Ovary (tissue), 9 donors: Measurements from ENCODE around the gene PANK4. TPM values are rescaled to one million over a fixed set of nuclear protein-coding genes. Genes with fewer than 3 reads are reported as not detected.

ENCODE experiments used
- DNase-seq, 5 donors: peaks; one replicate each; pipeline ENCODE4 v3.0.0-alpha.2; 2019 to 2020
- H3K27ac ChIP-seq, 2 donors: fragments of 200-600 bp; one replicate each; pipeline versions ENCODE4 v1.5.1 to v1.8.0; 2019 to 2022
- H3K27me3 ChIP-seq: fragments of 200-600 bp; one replicate; pipeline ENCODE4 v1.8.0; 2022
- H3K36me3 ChIP-seq: fragments of 200-600 bp; sonication (generic); one replicate; pipeline ENCODE4 v1.5.1; 2019
- H3K4me1 ChIP-seq: one replicate; pipeline ENCODE4 v1.8.1; 2013; ENCODE audit warnings: mild to moderate bottlenecking, moderate library complexity; ENCODE audit not compliant: insufficient read depth
- H3K4me3 ChIP-seq: fragments of 200-600 bp; sonication (generic); one replicate; pipeline ENCODE4 v1.5.1; 2017
- H3K9me3 ChIP-seq, 2 donors: fragments of 200-600 bp in 1 of 2; sonication (generic) in 1 of 2; one replicate each; pipeline versions ENCODE4 v1.5.1 to v1.8.1; 2013 to 2019; ENCODE audit warnings: mild to moderate bottlenecking in 1 of 2, moderate library complexity in 1 of 2
- EP300 ChIP-seq: sonication (generic); formaldehyde crosslinking; IDR thresholded peaks from one replicate; pipeline ENCODE4 v1.6.1; 2017; ENCODE audit warnings: antibody characterized with exemption
- POLR2A ChIP-seq: fragments of 450-650 bp; IDR thresholded peaks from one replicate; pipeline ENCODE4 v1.6.1; 2017; ENCODE audit warnings: antibody characterized with exemption, mild to moderate bottlenecking, moderate library complexity
- WGBS, 3 donors: extraction: QIAGEN DNeasy Blood & Tissue Kit in 1 of 3; methylation state at CpG; one replicate each; pipeline versions ENCODE4 v1.1.5 to v1.1.7; 2013 to 2017; 5-methylcytosine and 5-hydroxymethylcytosine counted together
- intact Hi-C, 4 donors: fragments of 100-400 bp; cut with DNase I; formaldehyde crosslinking; loops; one replicate each; pipeline versions ENCODE4 v1.11.0 to v1.15.1; 2022 to 2023
- polyA plus RNA-seq, 2 donors: library from polyadenylated mRNA; stranded (reverse); fragments of 200-250 nt in 1 of 2; fragments of 350-450 nt in 1 of 2; fragmentation: Illumina TruSeq in 1 of 2; extraction: RNeasy Lipid Tissue Mini Kit (QIAGEN cat#74804) in 1 of 2; gene quantifications; one replicate each; pipeline ENCODE4 v1.2.3, GENCODE V29; 2013 to 2014
- total RNA-seq, 7 donors: library from RNA; depleted of rRNA in 2 of 7; stranded (reverse); fragments of >200 nt in 2 of 7; fragmentation: NEBNext Ultra II Directional in 3 of 7; extraction: Animal tissue kit (Norgen Biotek cat#: 25700) in 3 of 7; gene quantifications; one replicate each; pipeline versions ENCODE4 v1.1.0 to v1.2.4, GENCODE V29; 2016 to 2023
- TF ChIP-seq, protein P1 (sequence below), 3 donors: fragments of 450-650 bp in 2 of 3; fragments of 200-600 bp in 1 of 3; IDR thresholded peaks; one replicate each; pipeline versions ENCODE4 v1.5.1 to v1.8.0; 2016 to 2022; ENCODE audit warnings: antibody characterized with exemption in 3 of 3, mild to moderate bottlenecking in 1 of 3
- donor health status: DM: no; HTN: no; CAD: no; lungs with moderate emphysema.
- donor health status: DM: no; HTN: no; CAD: no.
- donor health status: Bipolar disorder and iron deficiency.
- donor health status: DM: yes; HTN: yes; CAD: no.
- donor health status: DM: no; HTN: no; CAD: no.
- donor health status: DM: yes; HTN: yes; CAD: no.

PANK4 gene
- total and polyA plus RNA-seq, 9 donors, result 14.7 to 33.3 (median 26.1) TPM

DNA sequence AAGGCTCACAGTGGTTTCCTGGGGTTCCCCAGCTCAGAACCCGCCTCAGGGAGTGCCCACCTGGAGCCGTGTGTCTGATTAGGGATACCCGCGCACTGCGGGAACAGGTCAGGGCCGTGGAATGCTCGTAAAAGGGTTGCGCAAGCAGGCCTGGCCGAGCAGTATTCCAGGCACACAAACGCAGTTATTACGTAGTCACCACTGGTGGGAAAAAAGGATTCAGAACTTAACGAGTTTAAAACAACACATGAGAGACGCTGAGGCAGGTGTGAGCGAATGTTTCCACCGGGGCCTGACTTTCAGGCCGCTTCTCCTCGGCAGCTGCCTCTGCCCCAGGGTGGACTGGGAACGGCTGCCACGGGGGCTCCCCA lies 32.1 kb downstream of the PANK4 start:
- H3K4me3 ChIP-seq, result no peak overlapping the region
- no peaks in the 10 kb centered on the region for H3K4me1 ChIP-seq
- H3K36me3 ChIP-seq, result no peaks in the 10 kb centered on the region
- H3K27ac ChIP-seq, result no peak overlapping the region
- TF ChIP-seq, protein P1, sequence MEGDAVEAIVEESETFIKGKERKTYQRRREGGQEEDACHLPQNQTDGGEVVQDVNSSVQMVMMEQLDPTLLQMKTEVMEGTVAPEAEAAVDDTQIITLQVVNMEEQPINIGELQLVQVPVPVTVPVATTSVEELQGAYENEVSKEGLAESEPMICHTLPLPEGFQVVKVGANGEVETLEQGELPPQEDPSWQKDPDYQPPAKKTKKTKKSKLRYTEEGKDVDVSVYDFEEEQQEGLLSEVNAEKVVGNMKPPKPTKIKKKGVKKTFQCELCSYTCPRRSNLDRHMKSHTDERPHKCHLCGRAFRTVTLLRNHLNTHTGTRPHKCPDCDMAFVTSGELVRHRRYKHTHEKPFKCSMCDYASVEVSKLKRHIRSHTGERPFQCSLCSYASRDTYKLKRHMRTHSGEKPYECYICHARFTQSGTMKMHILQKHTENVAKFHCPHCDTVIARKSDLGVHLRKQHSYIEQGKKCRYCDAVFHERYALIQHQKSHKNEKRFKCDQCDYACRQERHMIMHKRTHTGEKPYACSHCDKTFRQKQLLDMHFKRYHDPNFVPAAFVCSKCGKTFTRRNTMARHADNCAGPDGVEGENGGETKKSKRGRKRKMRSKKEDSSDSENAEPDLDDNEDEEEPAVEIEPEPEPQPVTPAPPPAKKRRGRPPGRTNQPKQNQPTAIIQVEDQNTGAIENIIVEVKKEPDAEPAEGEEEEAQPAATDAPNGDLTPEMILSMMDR (IDR thresholded peaks at IDR 0.05), result no peak
- TF ChIP-seq POLR2A, result no peak
- TF ChIP-seq EP300, result no peak
- peaks cover 0 to 3% of the 10 kb centered on the region in 2 donors for H3K9me3 ChIP-seq
- 45 to 64% (median 59%) methylated on average over 19 of the region's 19 CpGs for WGBS, 3 donors
- H3K27me3 ChIP-seq, result no peaks in the 10 kb centered on the region
- DNase-seq, result no peak
- intact Hi-C loops, result no loop called here

DNA sequence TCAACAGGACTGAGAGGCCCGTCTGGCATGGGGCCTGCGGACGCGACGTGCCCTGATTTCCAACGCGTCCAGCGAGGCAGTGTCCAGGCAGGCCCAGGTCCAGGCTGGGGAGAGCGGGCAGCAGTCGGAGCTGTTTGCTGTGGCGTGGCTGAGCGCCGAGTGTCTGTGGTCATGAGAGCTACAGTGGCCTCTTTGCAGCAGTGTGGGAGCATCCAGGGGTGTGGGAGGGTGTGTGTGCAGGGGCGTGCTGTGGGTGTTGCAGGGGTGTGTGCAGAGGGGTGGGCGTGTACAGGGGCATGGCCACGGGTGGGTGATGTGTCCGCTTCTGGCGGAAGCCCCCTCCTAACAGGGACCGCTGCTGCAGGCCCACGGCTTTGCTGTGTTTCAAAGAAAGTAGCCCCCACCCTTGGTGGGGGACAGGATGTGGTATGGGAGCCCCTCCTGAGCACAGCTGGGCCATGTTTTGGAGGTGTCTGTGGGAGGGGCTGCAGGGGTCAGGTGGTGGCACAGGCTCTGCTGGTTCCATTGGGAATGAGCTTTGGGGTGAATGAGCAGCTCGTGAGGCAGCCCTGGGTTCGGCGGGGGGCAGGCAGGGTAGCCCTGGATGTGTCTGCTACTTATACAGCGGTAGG lies 32.6 kb downstream of the PANK4 start:
- Histone ChIP-seq H3K27ac (no peak overlapping the region), H3K36me3 (no peaks in the 10 kb centered on the region), H3K4me1 (no peaks in the 10 kb centered on the region), H3K4me3 (no peak overlapping the region), H3K27me3 (no peaks in the 10 kb centered on the region), H3K9me3 (peaks cover 0 to 3% of the 10 kb centered on the region in 2 donors)
- DNase-seq, result no peak
- TF ChIP-seq, protein P1 (IDR thresholded peaks at IDR 0.05), result no peak
- no peak for TF ChIP-seq EP300
- no peak for TF ChIP-seq POLR2A
- intact Hi-C loops, result no loop called here
- 18 to 21% (median 20%) methylated on average over 24 of the region's 24 CpGs for WGBS, 3 donors

DNA sequence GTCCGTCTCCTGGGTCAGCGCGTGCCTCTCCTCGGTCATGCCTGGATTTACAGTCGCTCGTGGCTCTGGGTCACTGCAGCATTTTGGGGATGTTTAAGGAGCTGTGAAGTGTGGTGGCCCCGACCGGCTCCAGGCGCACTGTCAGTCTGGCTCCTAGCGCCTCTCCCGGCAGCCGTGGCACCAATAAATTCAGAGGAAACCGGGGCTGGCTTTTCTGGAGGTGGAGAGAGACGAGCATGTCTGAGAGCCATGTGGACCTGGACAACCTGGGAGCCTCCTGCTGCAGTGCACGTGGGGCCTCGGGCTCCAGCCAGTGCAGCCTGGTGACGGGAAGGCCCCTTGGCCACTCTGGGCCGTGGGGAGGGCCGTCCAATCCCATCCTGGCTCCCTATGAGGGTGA lies 33.2 kb downstream of the PANK4 start:
- no peak for DNase-seq
- peaks cover 0 to 3% of the 10 kb centered on the region in 2 donors for H3K9me3 ChIP-seq
- H3K4me3 ChIP-seq, result no peak overlapping the region
- no peaks in the 10 kb centered on the region for H3K4me1 ChIP-seq
- H3K27me3 ChIP-seq, result no peaks in the 10 kb centered on the region
- intact Hi-C loops, result no loop called here
- no peaks in the 10 kb centered on the region for H3K36me3 ChIP-seq
- TF ChIP-seq, protein P1 (IDR thresholded peaks at IDR 0.05), result no peak
- TF ChIP-seq POLR2A (no peak), EP300 (no peak)
- H3K27ac ChIP-seq, result no peak overlapping the region
- 15 to 27% (median 22%) methylated on average over 19 of the region's 19 CpGs for WGBS, 3 donors

GRCh38 chr1:2492091-2492490 lies 34.3 kb downstream of the PANK4 start:
- WGBS, 3 donors, result 55 to 64% (median 60%) methylated on average over 13 of the region's 13 CpGs
- no peak for DNase-seq
- H3K36me3 ChIP-seq, result no peaks in the 10 kb centered on the region
- intact Hi-C loops, result no loop called here
- no peaks in the 10 kb centered on the region for H3K4me1 ChIP-seq
- peaks cover 0 to 3% of the 10 kb centered on the region in 2 donors for H3K9me3 ChIP-seq
- TF ChIP-seq, protein P1 (IDR thresholded peaks at IDR 0.05), result no peak
- TF ChIP-seq POLR2A (no peak), EP300 (no peak)
- no peaks in the 10 kb centered on the region for H3K27me3 ChIP-seq
- no peak overlapping the region for H3K27ac ChIP-seq
- no peak overlapping the region for H3K4me3 ChIP-seq
